Activated CD4-positive, alpha-beta T cell treated with anti-CD3 and anti-CD28 coated beads for 48 hours (primary cell): ENCODE data around the gene UBE2N.
A peak's percentile ranks its signal among the peaks of the same experiment; 100 is the strongest.

Experiments
- DNase-seq: peaks from one replicate; pipeline ENCODE4 v3.0.0-alpha.2; 2020

Gene UBE2N

GRCh38 chr12:93441617-93442410, at the start of gene UBE2N:
TSS of gene UBE2N (minus strand) at chr12:93441947. CDS start at chr12:93441884, 63 bp downstream.
- DNase-seq: peak; percentile 97

- DNase-seq: no peak
Observed at GRCh38 chr12:93484315-93484981, 42.7 kb upstream of the UBE2N start.

DNA sequence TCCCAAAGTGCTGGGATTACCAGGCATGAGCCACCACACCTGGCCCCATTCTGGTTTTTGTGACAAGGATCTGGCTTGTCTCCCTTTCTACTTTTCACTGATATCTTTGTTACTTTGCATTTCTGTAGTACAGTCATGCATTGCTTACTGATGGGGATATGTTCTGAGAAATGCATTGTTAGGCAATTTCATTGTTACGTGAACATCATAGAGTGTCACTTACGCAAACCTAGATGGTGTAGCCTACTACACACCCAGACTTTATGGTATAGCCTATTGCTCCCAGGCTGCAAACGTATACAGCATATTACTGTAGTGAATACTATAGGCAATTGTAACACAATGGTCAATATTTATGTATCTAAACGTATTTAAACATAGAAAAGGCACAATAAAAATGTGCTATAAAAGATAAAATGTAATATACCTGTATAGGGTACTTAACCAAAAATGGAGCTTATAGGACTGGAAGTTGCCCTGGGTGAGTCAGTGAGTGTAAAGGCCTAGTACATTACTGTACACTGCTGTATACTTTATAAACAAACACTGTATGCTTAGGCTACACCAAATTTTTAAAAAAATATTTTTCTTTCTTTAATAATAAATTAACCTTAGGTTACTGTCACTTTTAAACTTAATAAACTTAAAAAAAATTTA, 41.5 kb upstream of the UBE2N start:
- DNase-seq: no peak

DNA sequence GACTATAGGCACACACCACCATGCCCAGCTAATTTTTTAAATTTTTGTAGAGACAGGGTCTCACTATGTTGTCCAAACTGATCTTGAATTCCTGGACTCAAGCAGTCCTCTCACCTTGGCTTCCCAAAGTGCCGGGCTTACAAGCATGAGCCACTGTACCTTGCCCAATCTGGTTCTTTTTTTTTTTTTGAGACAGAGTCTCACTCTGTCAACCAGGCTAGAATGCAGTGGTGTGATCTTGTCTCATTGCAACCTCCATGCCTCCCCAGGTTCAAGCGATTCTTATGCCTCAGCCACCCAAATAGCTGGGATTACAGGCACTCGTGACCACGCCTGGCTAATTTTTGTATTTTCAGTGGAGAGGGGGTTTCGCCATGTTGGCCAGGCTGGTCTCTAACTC, 41.0 kb upstream of the UBE2N start:
- DNase-seq: no peak

DNA sequence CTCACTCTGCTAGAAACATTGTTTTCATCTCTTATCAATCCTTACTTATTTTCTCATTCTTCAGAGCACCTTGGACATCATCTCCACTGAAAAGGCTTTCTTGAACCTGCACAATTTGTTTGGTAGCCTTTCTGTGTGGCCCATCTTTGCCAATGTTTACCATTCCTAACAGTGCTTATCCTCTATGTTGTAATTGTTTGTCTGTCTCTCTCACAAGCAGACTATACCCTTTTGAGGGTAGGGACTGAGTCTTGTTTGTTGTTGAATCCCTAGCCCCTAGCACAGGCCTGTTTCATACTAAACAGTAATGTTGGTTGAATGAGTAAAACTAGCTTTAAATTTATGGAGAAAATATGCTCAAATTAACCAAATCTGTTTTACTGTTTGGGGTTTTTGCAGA, 34.8 kb upstream of the UBE2N start:
- no peak for DNase-seq

GRCh38 chr12:93469386-93469785, 27.6 kb upstream of the UBE2N start:
- DNase-seq: no peak

DNA sequence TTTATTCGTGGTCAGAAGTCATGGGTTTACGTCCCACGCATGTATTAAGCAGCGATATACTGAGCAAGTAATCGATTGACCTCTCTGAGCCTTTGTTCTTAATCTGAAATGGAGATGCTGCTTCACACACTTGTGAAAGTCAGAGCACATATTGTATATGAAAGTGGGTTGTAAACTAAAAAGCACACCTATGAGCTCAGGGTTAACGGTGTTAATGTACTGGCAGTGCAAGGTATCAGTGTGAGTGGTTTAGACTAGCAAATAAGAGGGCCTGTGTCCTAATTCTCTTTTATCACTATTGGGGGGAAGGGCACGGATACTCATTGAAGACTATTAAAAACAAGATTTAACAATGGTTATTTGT, 26.2 kb upstream of the UBE2N start:
- DNase-seq: no peak

GRCh38 chr12:93467351-93468007, 25.7 kb upstream of the UBE2N start, which contains the start of gene MRPL42:
TSS of gene MRPL42 (plus strand) at chr12:93467514. CDS start at chr12:93469286, 1,772 bp downstream.
- DNase-seq: peak; percentile 95

DNA sequence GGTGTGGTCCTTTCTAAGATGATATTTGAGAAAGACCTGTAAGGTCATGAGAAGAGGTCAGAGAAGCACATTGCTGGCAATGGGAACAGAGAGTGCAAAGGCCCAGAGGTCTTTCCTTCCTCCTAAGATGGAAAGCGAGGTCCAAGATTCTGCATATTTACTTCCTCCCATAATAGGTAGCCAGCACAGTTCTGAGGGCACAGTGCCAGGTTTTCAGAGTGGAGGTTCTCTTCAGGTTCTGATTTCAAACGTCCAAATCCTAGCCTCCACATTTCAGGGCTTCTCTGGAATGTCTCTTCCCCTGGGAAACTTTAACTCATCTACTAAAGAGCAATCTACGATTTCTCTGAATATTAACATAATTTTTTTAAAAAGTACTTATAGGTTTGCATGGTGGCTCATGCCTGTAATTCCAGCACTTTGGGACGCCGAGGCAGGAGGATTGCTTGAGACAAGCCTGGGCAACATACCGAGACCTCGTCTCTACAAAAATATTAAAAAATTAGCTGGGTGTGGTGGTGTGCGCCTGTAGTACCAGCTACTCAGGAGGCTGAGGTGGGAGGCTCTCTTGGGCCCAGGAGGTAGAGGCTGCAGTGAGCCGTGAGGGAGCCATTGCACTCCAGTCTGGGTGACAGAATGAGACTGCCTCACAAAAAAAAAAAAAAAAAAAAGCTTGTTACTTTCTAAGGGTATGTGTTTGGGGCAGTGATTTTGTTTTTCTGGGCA, 25.0 kb upstream of the UBE2N start:
- DNase-seq: no peak

GRCh38 chr12:93465841-93466240, 24.1 kb upstream of the UBE2N start:
- no peak for DNase-seq

DNA sequence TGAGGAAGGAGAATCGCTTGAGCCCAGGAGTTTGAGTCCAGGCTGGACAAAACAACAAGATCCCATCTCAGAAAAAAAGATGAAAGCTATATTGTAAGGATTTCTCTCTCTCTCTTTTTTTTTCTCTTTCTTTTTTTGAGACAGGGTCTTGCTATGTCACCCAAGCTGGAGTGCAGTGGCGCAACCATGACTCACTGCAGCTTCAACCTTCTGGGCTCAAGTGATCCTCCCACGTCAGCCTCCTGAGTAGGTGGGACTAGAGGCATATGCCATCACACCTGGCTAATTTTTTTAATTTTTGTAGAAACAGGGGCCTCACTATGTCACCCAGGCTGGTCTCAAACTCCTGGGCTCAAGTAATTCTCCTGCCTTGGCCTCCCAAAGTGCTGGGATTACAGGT, 19.8 kb upstream of the UBE2N start:
- DNase-seq: peak; percentile 33

DNA sequence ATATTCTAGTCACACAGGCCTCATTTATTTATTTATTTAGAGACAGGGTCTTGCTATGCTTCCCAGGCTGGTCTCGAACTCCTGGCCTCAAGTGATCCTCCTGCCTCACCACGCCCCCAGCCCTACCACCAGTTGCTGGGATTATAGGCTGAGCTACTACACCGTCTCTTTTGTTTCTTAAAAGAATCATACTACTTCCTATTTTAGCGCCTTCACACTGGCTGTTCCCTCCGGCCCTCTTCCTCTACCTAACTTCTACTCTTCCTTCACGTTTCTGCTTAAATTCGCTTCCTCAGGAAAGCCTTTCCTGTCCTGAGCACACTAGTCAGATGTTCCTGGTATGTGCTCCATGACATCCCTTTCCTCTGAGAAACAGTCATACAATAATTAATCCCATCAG, 19.2 kb upstream of the UBE2N start:
- no peak for DNase-seq

GRCh38 chr12:93460003-93460402, 18.3 kb upstream of the UBE2N start:
- no peak for DNase-seq

GRCh38 chr12:93459097-93459496, 17.4 kb upstream of the UBE2N start:
- DNase-seq: no peak

- DNase-seq: no peak
Observed at GRCh38 chr12:93456077-93456476, 14.3 kb upstream of the UBE2N start.

- DNase-seq: no peak
Observed at GRCh38 chr12:93453633-93454032, 11.9 kb upstream of the UBE2N start.

DNA sequence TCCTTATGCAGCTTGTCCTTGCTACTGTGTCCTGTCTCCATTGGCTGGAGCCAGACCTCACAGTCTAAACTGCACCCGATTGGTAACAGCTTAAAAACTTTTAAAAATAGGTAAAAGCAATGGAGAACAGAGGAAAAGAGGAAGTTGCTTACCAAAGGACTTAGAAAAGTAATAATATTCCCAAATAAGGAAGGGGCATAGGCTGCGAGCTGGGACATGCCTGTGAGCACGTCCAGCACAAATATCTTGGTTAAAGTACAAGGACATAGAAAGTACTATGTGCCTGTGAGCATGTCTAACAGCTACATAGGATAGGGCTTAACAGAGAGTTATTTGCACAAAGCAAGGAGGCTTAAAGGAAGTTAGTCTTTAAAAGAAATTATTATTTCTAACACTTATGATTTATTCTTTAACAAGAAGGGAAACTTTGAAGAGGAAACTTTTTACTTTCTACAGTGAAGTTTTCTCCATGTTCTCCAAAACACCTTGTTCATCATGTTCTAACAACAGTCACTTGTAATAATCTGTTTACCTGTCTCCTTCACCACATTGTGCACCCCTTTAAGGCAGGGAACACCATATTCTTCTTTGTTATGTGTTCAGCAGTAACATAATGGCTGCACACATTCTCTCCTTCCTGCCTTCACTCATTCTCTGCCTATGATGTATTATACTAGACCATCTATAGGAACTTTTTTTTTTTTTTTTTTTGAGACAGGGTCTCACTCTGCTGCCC, 9.8 kb upstream of the UBE2N start:
- DNase-seq: no peak

- DNase-seq: no peak
Observed at GRCh38 chr12:93449277-93449676, 7.5 kb upstream of the UBE2N start.

GRCh38 chr12:93448796-93449195, 7.0 kb upstream of the UBE2N start:
- DNase-seq: no peak

DNA sequence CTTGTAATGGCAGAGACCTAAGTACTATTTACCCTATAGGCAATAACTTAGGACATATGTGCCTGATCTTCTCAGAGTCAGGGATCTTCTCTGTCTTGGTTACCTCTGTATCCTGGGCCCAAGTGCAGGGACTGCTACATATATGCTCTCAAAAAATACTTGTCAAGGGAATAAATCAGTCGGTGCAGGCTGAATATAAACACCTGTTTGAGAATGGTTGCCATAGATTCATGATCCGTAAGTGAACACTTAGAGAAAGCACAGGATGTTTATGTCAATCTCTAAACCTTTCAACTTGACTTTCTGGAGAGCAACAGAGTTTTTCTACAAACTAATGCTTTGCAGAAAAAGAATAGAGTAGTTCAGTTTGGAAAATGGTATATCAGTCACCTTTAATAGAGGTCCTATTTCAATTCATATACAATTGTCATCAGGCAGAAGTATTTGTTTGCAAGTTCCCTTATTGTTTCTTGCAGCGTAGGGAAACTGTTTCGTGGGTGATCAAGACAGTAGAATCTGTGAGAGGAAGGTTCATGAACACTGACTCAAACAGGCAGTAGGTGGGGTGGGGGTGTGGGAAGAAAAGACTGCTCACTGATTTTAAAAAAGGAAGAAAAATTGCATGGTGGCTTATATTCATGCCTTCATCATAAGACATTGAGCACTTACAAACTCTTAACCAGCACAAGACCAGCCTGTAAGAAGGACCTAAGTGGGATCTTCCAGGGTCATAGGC, 6.0 kb upstream of the UBE2N start:
- peak; percentile 27 for DNase-seq

- no peak for DNase-seq
Observed at GRCh38 chr12:93443576-93443975, 1.8 kb upstream of the UBE2N start.
